T-helper 22 cell (primary cell): ENCODE data around the gene CAPZA1.
"Not testable (repeated sequence)": the region's sequence is repeated elsewhere in the genome, so short reads cannot be mapped to it uniquely, and the experiment has no call there.

ENCODE experiments used
- DNase-seq: peaks from one replicate; pipeline ENCODE4 v3.0.0-alpha.2; 2020; ENCODE audit warnings: low read depth

Gene CAPZA1

GRCh38 chr1:112628516-112628915 is 8.9 kb downstream of the CAPZA1 start:
- no peak for DNase-seq

GRCh38 chr1:112629256-112629655 is 9.6 kb downstream of the CAPZA1 start:
- DNase-seq: no peak

GRCh38 chr1:112633628-112634027 is 14.0 kb downstream of the CAPZA1 start:
- DNase-seq: no peak

GRCh38 chr1:112634367-112634766 is 14.7 kb downstream of the CAPZA1 start:
- no peak for DNase-seq

GRCh38 chr1:112636056-112636455 is 16.4 kb downstream of the CAPZA1 start:
- no peak for DNase-seq

GRCh38 chr1:112636597-112637253 is 17.1 kb downstream of the CAPZA1 start:
- DNase-seq: no peak

GRCh38 chr1:112637254-112638109 is 17.9 kb downstream of the CAPZA1 start:
- DNase-seq: no peak

- no peak for DNase-seq
These were observed 18.4 kb downstream of the CAPZA1 start for GRCh38 chr1:112638110-112638428.

- not testable (repeated sequence) for DNase-seq
These were observed 20.8 kb downstream of the CAPZA1 start for GRCh38 chr1:112640437-112640836.

- no peak for DNase-seq
These were observed 23.4 kb downstream of the CAPZA1 start for GRCh38 chr1:112643080-112643479.

- DNase-seq: no peak
These were observed 26.6 kb downstream of the CAPZA1 start for GRCh38 chr1:112646225-112646624.

- DNase-seq: no peak
These were observed 31.6 kb downstream of the CAPZA1 start for GRCh38 chr1:112651205-112651604.

GRCh38 chr1:112665857-112666256 is 46.2 kb downstream of the CAPZA1 start:
- DNase-seq: no peak

GRCh38 chr1:112666946-112667345 is 47.3 kb downstream of the CAPZA1 start:
- no peak for DNase-seq

- no peak for DNase-seq
These were observed 52.4 kb downstream of the CAPZA1 start for GRCh38 chr1:112672009-112672408.

- DNase-seq: no peak
These were observed 53.2 kb downstream of the CAPZA1 start for GRCh38 chr1:112672842-112673241.

GRCh38 chr1:112673592-112674439 is 54.2 kb downstream of the CAPZA1 start:
- DNase-seq: no peak

- peak; percentile 23 for DNase-seq
These were observed 54.9 kb downstream of the CAPZA1 start, which contains the start of gene MOV10 for GRCh38 chr1:112674440-112674985. Gene MOV10 (plus strand): TSS chr1:112674659. CDS start chr1:112674913, 254 bp downstream.

- peak; percentile 5 for DNase-seq
These were observed 55.5 kb downstream of the CAPZA1 start for GRCh38 chr1:112674986-112675727.

GRCh38 chr1:112675728-112676381 is 56.2 kb downstream of the CAPZA1 start:
- no peak for DNase-seq

- no peak for DNase-seq
These were observed 56.9 kb downstream of the CAPZA1 start for GRCh38 chr1:112676543-112676942.
